ENCODE data around the gene SYCE3. TPM values are rescaled to one million over a fixed set of nuclear protein-coding genes. Genes with fewer than 3 reads are reported as not detected.

Gene SYCE3
- total and polyA plus RNA-seq, 9 of the 15 experiments (the other 6 are each of a cell fraction or from before 2014, with no cell fraction given), result 0.56 TPM; not detected in 8

GRCh38 chr22:50532824-50533796 is 29.6 kb downstream of the SYCE3 start (continued):
- TF ChIP-seq NR2C1 (IDR thresholded peaks at IDR 0.05) (no peak), NR2C1 (tag; IDR thresholded peaks at IDR 0.05) (peak; percentile 41), KDM1A (IDR thresholded peaks at IDR 0.05) (peak; percentile 93 to 95), ZNF175 (CRISPR knock-in tag; IDR thresholded peaks at IDR 0.05; ENCODE audit: low read depth) (0 out of 2 replicates have a peak, but pooled peaks have one; percentile 3), CBX5 (IDR thresholded peaks at IDR 0.05; ENCODE audit: borderline replicate concordance, low read depth) (no peak), HDAC2 (IDR thresholded peaks at IDR 0.05) (0 out of 2 replicates have a peak, but pooled peaks have one; percentile 57), RCOR1 (IDR thresholded peaks at IDR 0.05; ENCODE audit: borderline replicate concordance in 1 of 2, low read depth in 2 of 2, low read length in 2 of 2) (peak; percentile 45 to 78; a peak in 3 of 4 replicates), E2F3 (CRISPR knock-in tag; IDR thresholded peaks at IDR 0.05) (no peak), CBFA2T2 (conservative IDR thresholded peaks at IDR 0.05) (peak; percentile 75), MLX (CRISPR knock-in tag; conservative IDR thresholded peaks at IDR 0.05) (no peak), TEAD4 (IDR thresholded peaks at IDR 0.05; ENCODE audit: low read length) (peak; percentile 69), TEAD4 (CRISPR knock-in tag; IDR thresholded peaks at IDR 0.05; ENCODE audit: borderline replicate concordance) (no peak), MTA2 (IDR thresholded peaks at IDR 0.05; ENCODE audit: low read depth) (peak; percentile 50; the same call in 1 of the 2 replicates), DPF2 (IDR thresholded peaks at IDR 0.05) (peak; percentile 69), SRSF1 (IDR thresholded peaks at IDR 0.05; ENCODE audit: low read depth, low read length) (no peak), ZBTB7A (IDR thresholded peaks at IDR 0.05; ENCODE audit: borderline replicate concordance, control insufficient read depth, low read depth, low read length) (peak; percentile 68; the same call in 1 of the 2 replicates), ZNF696 (CRISPR knock-in tag; conservative IDR thresholded peaks at IDR 0.05) (no peak), ARID1B (IDR thresholded peaks at IDR 0.05) (peak; percentile 84), XRCC5 (IDR thresholded peaks at IDR 0.05; ENCODE audit: low read depth, low read length) (no peak), ZNF408 (CRISPR knock-in tag; IDR thresholded peaks at IDR 0.05; ENCODE audit: low read depth) (no peak), KLF16 (IDR thresholded peaks at IDR 0.05) (0 out of 2 replicates have a peak, but pooled peaks have one; percentile 24), TCF3 (CRISPR knock-in tag; IDR thresholded peaks at IDR 0.05) (peak; percentile 83), ZFX (CRISPR knock-in tag; IDR thresholded peaks at IDR 0.05) (peak; percentile 43), TAL1 (IDR thresholded peaks at IDR 0.05) (peak; percentile 83), CBFA2T3 (IDR thresholded peaks at IDR 0.05) (peak; percentile 86), ZNF589 (CRISPR knock-in tag; IDR thresholded peaks at IDR 0.05; ENCODE audit: low read depth) (0 out of 2 replicates have a peak, but pooled peaks have one; percentile 11), TRIM24 (IDR thresholded peaks at IDR 0.05) (peak; percentile 28 to 40; a peak in 1 of 4 replicates), TAF1 (IDR thresholded peaks at IDR 0.05; ENCODE audit: control insufficient read depth, extremely low read depth, insufficient read depth, low read length, severe bottlenecking) (no peak), CXXC5 (CRISPR knock-in tag; IDR thresholded peaks at IDR 0.05) (peak; percentile 29; the same call in 1 of the 2 replicates), ZNF41 (CRISPR knock-in tag; conservative IDR thresholded peaks at IDR 0.05) (no peak)

Measured in K562 (cell line).